ENCODE measurements around the gene NEAT1. TPM values are rescaled to one million over a fixed set of nuclear protein-coding genes. Genes with fewer than 3 reads are reported as not detected.
A peak's percentile ranks its signal among the peaks of the same experiment; 100 is the strongest.

NEAT1 gene
- total and polyA plus RNA-seq, 11 donors = 17.0 to 760 (median 507) TPM

DNA sequence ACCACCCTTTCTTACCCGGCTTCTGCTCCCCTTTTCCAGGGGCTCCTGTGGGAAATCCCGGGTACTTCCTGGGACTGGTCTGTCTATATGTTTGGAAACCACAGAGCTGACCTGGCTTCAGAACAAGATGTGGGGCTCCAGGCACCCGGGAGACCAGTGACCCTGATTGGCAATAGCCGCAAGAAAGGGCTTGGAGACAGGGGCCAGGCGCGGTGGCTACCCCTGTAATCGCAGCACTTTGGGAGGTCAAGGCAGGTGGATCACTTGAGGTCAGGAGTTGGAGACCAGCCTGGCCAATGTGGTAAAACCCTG is 3.2 kb upstream of the NEAT1 start:
- Histone ChIP-seq H3K9me3 (no peaks in the 10 kb centered on the region), H3K27me3 (no peaks in the 10 kb centered on the region), H3K27ac (peak overlapping the region; percentile 98 to 100 (median 100)), H3K4me3 (peak overlapping the region; percentile 6 to 96 (median 82)), H3K36me3 (peaks cover 0 to 16% (median 6%) of the 10 kb centered on the region in 9 donors), H3K4me1 (peaks cover 11 to 68% (median 55%) of the 10 kb centered on the region in 12 donors)
- intact Hi-C loops (cut with DNase I) = loop anchor here in 9 of 10 donors (1.0 to 10.0 kb wide), 7 partner anchors 37 to 88 kb away; partner anchors contain the start of gene SLC25A45 (in 4 of the 9)
- peak in 2 of 5 donors; percentile 38 to 61 for DNase-seq
- TF ChIP-seq, protein P1, sequence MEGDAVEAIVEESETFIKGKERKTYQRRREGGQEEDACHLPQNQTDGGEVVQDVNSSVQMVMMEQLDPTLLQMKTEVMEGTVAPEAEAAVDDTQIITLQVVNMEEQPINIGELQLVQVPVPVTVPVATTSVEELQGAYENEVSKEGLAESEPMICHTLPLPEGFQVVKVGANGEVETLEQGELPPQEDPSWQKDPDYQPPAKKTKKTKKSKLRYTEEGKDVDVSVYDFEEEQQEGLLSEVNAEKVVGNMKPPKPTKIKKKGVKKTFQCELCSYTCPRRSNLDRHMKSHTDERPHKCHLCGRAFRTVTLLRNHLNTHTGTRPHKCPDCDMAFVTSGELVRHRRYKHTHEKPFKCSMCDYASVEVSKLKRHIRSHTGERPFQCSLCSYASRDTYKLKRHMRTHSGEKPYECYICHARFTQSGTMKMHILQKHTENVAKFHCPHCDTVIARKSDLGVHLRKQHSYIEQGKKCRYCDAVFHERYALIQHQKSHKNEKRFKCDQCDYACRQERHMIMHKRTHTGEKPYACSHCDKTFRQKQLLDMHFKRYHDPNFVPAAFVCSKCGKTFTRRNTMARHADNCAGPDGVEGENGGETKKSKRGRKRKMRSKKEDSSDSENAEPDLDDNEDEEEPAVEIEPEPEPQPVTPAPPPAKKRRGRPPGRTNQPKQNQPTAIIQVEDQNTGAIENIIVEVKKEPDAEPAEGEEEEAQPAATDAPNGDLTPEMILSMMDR (IDR thresholded peaks at IDR 0.05) = no peak
- no peak for TF ChIP-seq POLR2A (IDR thresholded peaks at IDR 0.05)
- WGBS, 4 donors = 16 to 31% (median 21%) methylated on average over 4 to 7 of the region's 7 CpGs
- ATAC-seq = no peak

- H3K4me3 ChIP-seq = peak overlapping the region; percentile 6 to 96 (median 82)
- H3K27ac ChIP-seq = peak overlapping the region; percentile 98 to 100 (median 100)
- DNase-seq (peak; percentile 93 to 97 (median 93)), ATAC-seq (peak; percentile 27 to 44 (median 32))
- no peaks in the 10 kb centered on the region for H3K9me3 ChIP-seq
- intact Hi-C loops (cut with DNase I) = loop anchor here (1.0 to 10.0 kb wide), 10 partner anchors 37 to 152 kb away; partner anchors contain the start of genes SLC25A45 (in 4 of the 10), MALAT1 (in 2 of the 10), FAM89B (in 1 of the 10) and ZNRD2 (in 1 of the 10)
- peaks cover 0 to 21% (median 9%) of the 10 kb centered on the region in 9 donors for H3K36me3 ChIP-seq
- no peaks in the 10 kb centered on the region for H3K27me3 ChIP-seq
- 0 to 2% (median 1%) methylated on average over 6 of the region's 6 CpGs for WGBS, 4 donors
- TF ChIP-seq POLR2A (IDR thresholded peaks at IDR 0.05) = peak; percentile 3 to 75
- TF ChIP-seq, protein P1 (IDR thresholded peaks at IDR 0.05) = no peak
- H3K4me1 ChIP-seq = peaks cover 11 to 68% (median 55%) of the 10 kb centered on the region in 12 donors
Observed at GRCh38 chr11:65419772-65420481, 2.7 kb upstream of the NEAT1 start.

DNA sequence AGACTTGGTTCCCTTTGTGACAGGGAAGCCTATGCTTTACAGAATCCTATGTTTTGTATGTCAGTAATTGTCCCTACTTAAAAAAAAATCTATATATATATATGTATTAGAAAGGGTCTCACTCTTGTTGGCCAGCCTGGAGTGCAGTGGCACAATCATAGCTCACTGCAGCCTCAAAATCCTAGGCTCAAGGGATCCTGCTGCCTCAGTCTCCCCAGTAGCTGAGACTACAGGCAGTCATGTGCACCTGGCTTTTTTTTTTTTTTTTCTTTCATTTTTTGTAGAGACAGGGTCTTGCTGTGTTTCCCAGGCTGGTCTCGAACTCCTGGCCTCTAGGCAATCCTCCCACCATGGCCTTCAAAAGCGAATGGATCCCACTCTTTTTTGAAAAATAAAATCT is 2.1 kb upstream of the NEAT1 start:
- Histone ChIP-seq H3K4me3 (peak overlapping the region in 10 of 12 donors; percentile 38 to 96 (median 88)), H3K4me1 (peaks cover 11 to 64% (median 53%) of the 10 kb centered on the region in 12 donors), H3K27me3 (no peaks in the 10 kb centered on the region), H3K9me3 (no peaks in the 10 kb centered on the region), H3K36me3 (peaks cover 3 to 27% (median 12%) of the 10 kb centered on the region in 9 donors), H3K27ac (peak overlapping the region; percentile 98 to 100 (median 100))
- intact Hi-C loops (cut with DNase I) = loop anchor here in 4 of 10 donors (2.0 to 5.0 kb wide), 3 partner anchors 56 to 152 kb away; partner anchors contain the start of genes MALAT1 (in 2 of the 4), FAM89B (in 1 of the 4) and ZNRD2 (in 1 of the 4)
- DNase-seq (no peak), ATAC-seq (no peak)
- TF ChIP-seq, protein P1 (IDR thresholded peaks at IDR 0.05) = no peak
- TF ChIP-seq POLR2A (IDR thresholded peaks at IDR 0.05) = no peak
- WGBS, 4 donors = 65 to 79% (median 74%) methylated on average over 2 of the region's 2 CpGs
